GM12872 (cell line): ENCODE measurements around the gene GSTO2.

ENCODE experiments used
- TF ChIP-seq, protein P1 (sequence below): IDR thresholded peaks from 3 replicates; pipeline ENCODE4 v1.5.1; 2011; ENCODE audit warnings: low read depth, mild to moderate bottlenecking, low read length, moderate library complexity; ENCODE audit not compliant: insufficient read depth

GSTO2 gene

DNA sequence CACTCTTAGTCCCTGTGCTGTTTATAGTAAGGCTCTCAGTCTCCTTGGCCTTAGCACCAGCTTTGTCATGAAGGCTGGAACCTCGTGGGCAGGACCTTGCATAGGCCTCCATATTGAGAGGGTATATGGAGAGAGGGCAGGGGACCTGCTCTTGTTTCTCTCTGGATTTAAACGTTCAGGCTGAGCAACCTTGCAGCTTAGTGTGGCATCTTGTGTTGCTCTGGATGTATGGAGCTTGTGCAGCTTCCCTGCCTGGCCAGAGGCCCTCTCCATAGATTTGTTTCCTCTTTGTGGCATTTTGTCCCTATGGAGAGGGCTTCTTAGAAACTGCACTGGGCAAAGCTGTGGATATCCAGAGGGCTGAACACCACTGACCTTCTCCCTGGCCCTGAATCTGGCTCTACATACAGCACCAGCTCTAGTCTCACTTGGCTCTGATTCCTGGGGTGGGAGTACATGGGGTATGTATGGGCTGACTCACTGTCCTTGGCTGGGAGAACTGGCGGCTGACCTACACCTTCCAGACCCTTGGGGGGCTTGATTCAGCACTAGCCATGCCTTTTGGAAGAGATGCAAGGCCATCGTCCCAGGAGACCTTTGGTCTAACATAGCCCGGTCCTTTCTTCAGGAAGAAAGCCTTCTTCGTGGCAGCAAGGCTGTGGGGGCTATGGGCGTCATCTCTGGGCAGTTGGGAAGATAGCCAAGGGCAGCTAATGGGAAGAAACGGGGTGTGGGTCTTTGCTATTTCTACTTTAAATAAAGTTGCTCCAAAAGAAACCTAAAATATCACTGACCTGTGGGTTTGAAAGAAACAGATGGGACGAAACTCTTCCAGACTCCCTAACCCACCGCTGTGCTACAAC lies 38.8 kb downstream of the GSTO2 start:
- TF ChIP-seq, protein P1, sequence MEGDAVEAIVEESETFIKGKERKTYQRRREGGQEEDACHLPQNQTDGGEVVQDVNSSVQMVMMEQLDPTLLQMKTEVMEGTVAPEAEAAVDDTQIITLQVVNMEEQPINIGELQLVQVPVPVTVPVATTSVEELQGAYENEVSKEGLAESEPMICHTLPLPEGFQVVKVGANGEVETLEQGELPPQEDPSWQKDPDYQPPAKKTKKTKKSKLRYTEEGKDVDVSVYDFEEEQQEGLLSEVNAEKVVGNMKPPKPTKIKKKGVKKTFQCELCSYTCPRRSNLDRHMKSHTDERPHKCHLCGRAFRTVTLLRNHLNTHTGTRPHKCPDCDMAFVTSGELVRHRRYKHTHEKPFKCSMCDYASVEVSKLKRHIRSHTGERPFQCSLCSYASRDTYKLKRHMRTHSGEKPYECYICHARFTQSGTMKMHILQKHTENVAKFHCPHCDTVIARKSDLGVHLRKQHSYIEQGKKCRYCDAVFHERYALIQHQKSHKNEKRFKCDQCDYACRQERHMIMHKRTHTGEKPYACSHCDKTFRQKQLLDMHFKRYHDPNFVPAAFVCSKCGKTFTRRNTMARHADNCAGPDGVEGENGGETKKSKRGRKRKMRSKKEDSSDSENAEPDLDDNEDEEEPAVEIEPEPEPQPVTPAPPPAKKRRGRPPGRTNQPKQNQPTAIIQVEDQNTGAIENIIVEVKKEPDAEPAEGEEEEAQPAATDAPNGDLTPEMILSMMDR, result no peak

GRCh38 chr10:104308439-104308903 lies 39.5 kb downstream of the GSTO2 start:
- TF ChIP-seq, protein P1, result no peak

DNA sequence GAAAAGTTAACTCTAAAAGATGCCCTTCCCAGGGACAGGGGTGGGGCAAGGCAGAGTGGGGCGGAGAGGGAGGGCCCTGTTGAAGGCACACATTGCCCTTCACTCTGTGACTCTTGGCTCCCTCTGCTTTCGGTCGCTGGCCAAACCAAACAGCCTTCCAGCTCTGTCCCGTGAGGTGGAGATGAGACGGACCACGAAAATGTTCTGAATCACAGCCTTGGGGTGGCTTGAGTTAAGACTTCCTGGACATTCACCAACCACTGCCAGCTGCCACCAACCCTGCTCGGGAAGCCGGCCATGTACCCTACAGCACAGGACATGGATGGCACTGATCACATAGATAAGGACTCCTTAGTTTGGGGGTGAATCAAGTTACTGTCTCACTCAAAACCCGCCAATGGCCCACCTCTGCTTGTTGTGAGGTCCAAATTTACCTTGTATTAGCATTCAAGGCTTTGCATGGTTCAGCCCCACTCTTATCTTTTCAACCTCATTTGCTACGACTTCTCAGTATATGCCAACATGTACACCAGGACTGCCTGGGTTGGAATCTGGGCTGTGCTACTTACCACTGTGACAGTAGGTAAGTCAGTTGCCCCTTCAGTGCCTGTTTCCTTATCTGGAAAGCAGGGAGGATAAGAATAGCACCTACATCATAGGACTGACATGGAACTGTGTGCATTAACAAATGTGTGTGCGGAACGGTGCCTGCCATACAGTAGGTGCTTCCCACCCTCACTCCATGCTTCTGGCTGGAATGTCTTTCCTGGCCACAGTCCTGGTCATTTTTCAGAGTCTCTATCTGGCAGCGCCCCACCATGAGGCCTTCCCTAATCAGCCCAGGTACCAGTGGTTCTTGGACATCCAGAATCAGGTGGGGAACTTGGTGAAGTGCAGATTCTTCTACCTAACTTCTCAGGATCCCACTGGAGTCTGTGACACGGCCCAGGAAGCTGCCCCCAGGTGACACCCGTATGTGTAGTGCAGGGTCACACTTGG lies 41.3 kb downstream of the GSTO2 start:
- TF ChIP-seq, protein P1, result no peak

- TF ChIP-seq, protein P1, result no peak
These were observed 42.3 kb downstream of the GSTO2 start for GRCh38 chr10:104311184-104311720.

DNA sequence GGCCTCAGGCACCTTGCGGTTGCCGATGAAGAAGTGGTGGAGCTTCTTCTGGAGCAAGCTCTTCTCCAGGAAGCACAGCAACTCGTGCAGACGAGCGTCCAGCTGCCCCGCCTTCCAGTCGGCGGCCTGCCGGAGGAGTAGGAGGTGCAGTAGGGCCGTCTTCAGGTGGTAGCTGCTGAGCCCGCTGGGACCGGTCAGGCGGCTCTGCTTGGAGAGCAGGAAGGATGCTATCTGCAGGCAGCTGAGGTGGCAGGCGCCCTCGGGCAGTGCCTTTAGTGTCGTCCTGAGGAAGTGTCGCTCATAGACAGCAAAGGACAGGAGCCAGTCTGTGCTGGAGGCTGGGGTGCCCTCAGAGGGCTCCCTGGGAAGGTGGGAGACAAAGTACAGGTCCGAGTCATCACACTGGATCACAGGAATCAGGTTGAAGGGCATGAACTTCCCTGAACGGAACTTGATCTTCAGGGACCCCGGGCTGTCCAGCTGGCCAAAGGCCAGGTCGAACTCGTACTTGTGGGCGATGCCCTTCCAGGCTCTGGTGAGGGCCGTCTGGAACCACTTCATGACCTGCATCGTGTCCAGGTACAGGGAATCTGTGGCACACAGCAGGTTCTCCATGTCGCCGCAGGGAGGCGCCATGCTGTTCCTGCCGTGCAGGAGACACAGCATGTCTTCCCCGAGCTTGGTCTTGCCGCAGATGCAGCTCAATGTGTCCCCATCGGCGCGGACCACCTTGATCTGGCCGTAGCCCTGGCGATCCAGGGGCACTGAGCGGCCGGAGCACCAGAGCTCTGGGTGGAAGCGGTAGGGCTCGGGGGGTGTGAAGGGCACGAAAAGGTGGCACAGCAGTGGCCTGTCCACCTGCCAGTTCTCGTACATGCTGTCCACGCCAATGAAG lies 45.9 kb downstream of the GSTO2 start:
- TF ChIP-seq, protein P1, result no peak

- TF ChIP-seq, protein P1, result no peak
These were observed 46.5 kb downstream of the GSTO2 start for GRCh38 chr10:104315486-104315921.
